Upper lobe of left lung (tissue), 4 donors: Measurements from ENCODE around the gene GIT2.

Source experiments
- POLR2AphosphoS5 ChIP-seq, 2 donors: sonication (generic); formaldehyde crosslinking; IDR thresholded peaks; one replicate each; pipeline ENCODE4 v1.5.1; 2017; ENCODE audit warnings: antibody characterized with exemption in 2 of 2
- TF ChIP-seq, protein P1 (sequence below), 6 experiments: fragments of 450-650 bp in 4 of 6; fragments of 200-600 bp in 2 of 6; sonication (generic) in 2 of 6; IDR thresholded peaks; one replicate each; pipeline ENCODE4 v1.5.1; 2016 to 2019; ENCODE audit warnings: antibody characterized with exemption in 6 of 6

GRCh38 chr12:109943811-109944210, 52.4 kb downstream of the GIT2 start:
- TF ChIP-seq, protein P1, sequence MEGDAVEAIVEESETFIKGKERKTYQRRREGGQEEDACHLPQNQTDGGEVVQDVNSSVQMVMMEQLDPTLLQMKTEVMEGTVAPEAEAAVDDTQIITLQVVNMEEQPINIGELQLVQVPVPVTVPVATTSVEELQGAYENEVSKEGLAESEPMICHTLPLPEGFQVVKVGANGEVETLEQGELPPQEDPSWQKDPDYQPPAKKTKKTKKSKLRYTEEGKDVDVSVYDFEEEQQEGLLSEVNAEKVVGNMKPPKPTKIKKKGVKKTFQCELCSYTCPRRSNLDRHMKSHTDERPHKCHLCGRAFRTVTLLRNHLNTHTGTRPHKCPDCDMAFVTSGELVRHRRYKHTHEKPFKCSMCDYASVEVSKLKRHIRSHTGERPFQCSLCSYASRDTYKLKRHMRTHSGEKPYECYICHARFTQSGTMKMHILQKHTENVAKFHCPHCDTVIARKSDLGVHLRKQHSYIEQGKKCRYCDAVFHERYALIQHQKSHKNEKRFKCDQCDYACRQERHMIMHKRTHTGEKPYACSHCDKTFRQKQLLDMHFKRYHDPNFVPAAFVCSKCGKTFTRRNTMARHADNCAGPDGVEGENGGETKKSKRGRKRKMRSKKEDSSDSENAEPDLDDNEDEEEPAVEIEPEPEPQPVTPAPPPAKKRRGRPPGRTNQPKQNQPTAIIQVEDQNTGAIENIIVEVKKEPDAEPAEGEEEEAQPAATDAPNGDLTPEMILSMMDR (IDR thresholded peaks at IDR 0.05): no peak
- no peak for TF ChIP-seq POLR2AphosphoS5 (IDR thresholded peaks at IDR 0.05)
